Measurements from ENCODE around the gene WNT1.

The WNT1 gene

GRCh38 chr12:48946943-48947342 is 31.2 kb upstream of the WNT1 start:
- H3K79me2 ChIP-seq (ENCODE audit: low read length) = peaks cover 29% of the 10 kb centered on the region
- H3K27ac ChIP-seq (ENCODE audit: low read length) = no peak overlapping the region
- H3K4me1 ChIP-seq (ENCODE audit: low read length) = no peaks in the 10 kb centered on the region
- H3K27me3 ChIP-seq (ENCODE audit: low read depth, low read length) = no peaks in the 10 kb centered on the region
- H3K36me3 ChIP-seq (replicated peaks; ENCODE audit: low read depth, low read length) = peaks cover 2% of the 10 kb centered on the region
- no peaks in the 10 kb centered on the region for H3K9me3 ChIP-seq (ENCODE audit: insufficient read depth, low read length)
- H2AFZ ChIP-seq (ENCODE audit: low read depth, low read length) = no peak overlapping the region
- no peak overlapping the region for H3K9ac ChIP-seq (ENCODE audit: low read length)
- TF ChIP-seq CTCF (IDR thresholded peaks at IDR 0.05; ENCODE audit: low read depth, low read length) = no peak
- no peak for TF ChIP-seq EZH2phosphoT487 (IDR thresholded peaks at IDR 0.05; ENCODE audit: low read depth)
- no peak overlapping the region for H3K4me3 ChIP-seq (ENCODE audit: low read length)
- H3K4me2 ChIP-seq (ENCODE audit: low read length) = no peak overlapping the region
- peaks cover 12% of the 10 kb centered on the region for H4K20me1 ChIP-seq (ENCODE audit: insufficient read depth, low read length)

GRCh38 chr12:48947727-48948126 is 30.4 kb upstream of the WNT1 start:
- Histone ChIP-seq H3K4me2 (ENCODE audit: low read length) (no peak overlapping the region), H3K4me1 (ENCODE audit: low read length) (no peaks in the 10 kb centered on the region), H3K9me3 (ENCODE audit: insufficient read depth, low read length) (no peaks in the 10 kb centered on the region), H3K36me3 (replicated peaks; ENCODE audit: low read depth, low read length) (peaks cover 3% of the 10 kb centered on the region), H2AFZ (ENCODE audit: low read depth, low read length) (no peak overlapping the region), H3K4me3 (ENCODE audit: low read length) (no peak overlapping the region), H3K27me3 (ENCODE audit: low read depth, low read length) (no peaks in the 10 kb centered on the region), H3K9ac (ENCODE audit: low read length) (no peak overlapping the region), H4K20me1 (ENCODE audit: insufficient read depth, low read length) (peaks cover 19% of the 10 kb centered on the region), H3K27ac (ENCODE audit: low read length) (no peak overlapping the region), H3K79me2 (ENCODE audit: low read length) (peaks cover 37% of the 10 kb centered on the region)
- TF ChIP-seq EZH2phosphoT487 (IDR thresholded peaks at IDR 0.05; ENCODE audit: low read depth) (no peak), CTCF (IDR thresholded peaks at IDR 0.05; ENCODE audit: low read depth, low read length) (no peak)

- Histone ChIP-seq H3K36me3 (replicated peaks; ENCODE audit: low read depth, low read length) (peaks cover 8% of the 10 kb centered on the region), H3K79me2 (ENCODE audit: low read length) (peaks cover 53% of the 10 kb centered on the region), H4K20me1 (ENCODE audit: insufficient read depth, low read length) (peaks cover 14% of the 10 kb centered on the region), H3K4me3 (ENCODE audit: low read length) (no peak overlapping the region), H3K9ac (ENCODE audit: low read length) (no peak overlapping the region), H3K9me3 (ENCODE audit: insufficient read depth, low read length) (no peaks in the 10 kb centered on the region), H3K4me2 (ENCODE audit: low read length) (no peak overlapping the region), H3K4me1 (ENCODE audit: low read length) (peaks cover 15% of the 10 kb centered on the region), H2AFZ (ENCODE audit: low read depth, low read length) (no peak overlapping the region), H3K27me3 (ENCODE audit: low read depth, low read length) (no peaks in the 10 kb centered on the region), H3K27ac (ENCODE audit: low read length) (no peak overlapping the region)
- no peak for TF ChIP-seq EZH2phosphoT487 (IDR thresholded peaks at IDR 0.05; ENCODE audit: low read depth)
Observed at GRCh38 chr12:48952691-48953090, 25.4 kb upstream of the WNT1 start.

- H3K36me3 ChIP-seq (replicated peaks; ENCODE audit: low read depth, low read length) = peaks cover 6% of the 10 kb centered on the region
- peaks cover 50% of the 10 kb centered on the region for H3K79me2 ChIP-seq (ENCODE audit: low read length)
- H3K4me1 ChIP-seq (ENCODE audit: low read length) = peaks cover 20% of the 10 kb centered on the region
- TF ChIP-seq EZH2phosphoT487 (IDR thresholded peaks at IDR 0.05; ENCODE audit: low read depth) (no peak), CTCF (IDR thresholded peaks at IDR 0.05; ENCODE audit: low read depth, low read length) (no peak)
- H4K20me1 ChIP-seq (ENCODE audit: insufficient read depth, low read length) = peaks cover 14% of the 10 kb centered on the region
- no peaks in the 10 kb centered on the region for H3K27me3 ChIP-seq (ENCODE audit: low read depth, low read length)
- no peaks in the 10 kb centered on the region for H3K9me3 ChIP-seq (ENCODE audit: insufficient read depth, low read length)
- no peak overlapping the region for H3K27ac ChIP-seq (ENCODE audit: low read length)
- no peak overlapping the region for H2AFZ ChIP-seq (ENCODE audit: low read depth, low read length)
- no peak overlapping the region for H3K4me3 ChIP-seq (ENCODE audit: low read length)
- H3K9ac ChIP-seq (ENCODE audit: low read length) = no peak overlapping the region
- H3K4me2 ChIP-seq (ENCODE audit: low read length) = no peak overlapping the region
Observed at GRCh38 chr12:48954061-48954460, 24.1 kb upstream of the WNT1 start.

Measured in OCI-LY3 (cell line).